ENCODE measurements around the gene CCNC.

CCNC gene

DNA sequence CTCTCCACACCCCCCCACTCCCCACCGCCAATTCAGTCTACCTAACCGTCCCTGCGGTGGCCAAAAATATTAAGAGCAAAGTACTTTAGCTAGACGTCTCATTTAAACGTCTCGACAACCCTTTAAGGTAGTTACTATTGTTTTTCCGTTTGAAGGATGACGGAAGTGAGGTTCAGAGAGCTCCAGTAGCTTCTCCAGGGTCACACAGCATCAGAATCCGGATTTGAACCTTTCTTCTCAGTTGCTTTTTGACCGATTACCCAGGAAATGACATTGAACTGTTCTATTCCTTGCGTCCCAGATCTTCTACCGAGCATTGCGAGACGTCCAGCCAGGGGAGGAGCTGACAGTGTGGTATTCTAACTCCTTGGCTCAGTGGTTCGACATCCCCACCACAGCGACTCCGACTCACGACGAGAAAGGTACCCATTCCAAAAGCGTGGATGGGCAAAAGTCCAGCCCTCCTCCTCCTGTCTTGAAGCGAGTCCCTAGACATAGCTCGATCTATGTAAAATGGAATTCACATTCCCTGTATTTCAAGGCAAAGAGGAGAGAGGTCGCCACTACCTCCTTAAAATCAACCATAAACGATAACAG lies 40.5 kb upstream of the CCNC start:
- no peak for TF ChIP-seq SIN3A (IDR thresholded peaks at IDR 0.05; ENCODE audit: borderline replicate concordance, insufficient read depth, low read length)
- TF ChIP-seq FOXP2 (optimal IDR thresholded peaks at IDR 0.05; ENCODE audit: borderline replicate concordance, extremely low read depth, extremely low read length, insufficient read depth): no peak
- TF ChIP-seq TAF1 (IDR thresholded peaks at IDR 0.05; ENCODE audit: borderline replicate concordance, insufficient read depth, low read length): no peak
- TF ChIP-seq POLR2AphosphoS5 (IDR thresholded peaks at IDR 0.05; ENCODE audit: low read depth, low read length): no peak
- TF ChIP-seq, protein P1, sequence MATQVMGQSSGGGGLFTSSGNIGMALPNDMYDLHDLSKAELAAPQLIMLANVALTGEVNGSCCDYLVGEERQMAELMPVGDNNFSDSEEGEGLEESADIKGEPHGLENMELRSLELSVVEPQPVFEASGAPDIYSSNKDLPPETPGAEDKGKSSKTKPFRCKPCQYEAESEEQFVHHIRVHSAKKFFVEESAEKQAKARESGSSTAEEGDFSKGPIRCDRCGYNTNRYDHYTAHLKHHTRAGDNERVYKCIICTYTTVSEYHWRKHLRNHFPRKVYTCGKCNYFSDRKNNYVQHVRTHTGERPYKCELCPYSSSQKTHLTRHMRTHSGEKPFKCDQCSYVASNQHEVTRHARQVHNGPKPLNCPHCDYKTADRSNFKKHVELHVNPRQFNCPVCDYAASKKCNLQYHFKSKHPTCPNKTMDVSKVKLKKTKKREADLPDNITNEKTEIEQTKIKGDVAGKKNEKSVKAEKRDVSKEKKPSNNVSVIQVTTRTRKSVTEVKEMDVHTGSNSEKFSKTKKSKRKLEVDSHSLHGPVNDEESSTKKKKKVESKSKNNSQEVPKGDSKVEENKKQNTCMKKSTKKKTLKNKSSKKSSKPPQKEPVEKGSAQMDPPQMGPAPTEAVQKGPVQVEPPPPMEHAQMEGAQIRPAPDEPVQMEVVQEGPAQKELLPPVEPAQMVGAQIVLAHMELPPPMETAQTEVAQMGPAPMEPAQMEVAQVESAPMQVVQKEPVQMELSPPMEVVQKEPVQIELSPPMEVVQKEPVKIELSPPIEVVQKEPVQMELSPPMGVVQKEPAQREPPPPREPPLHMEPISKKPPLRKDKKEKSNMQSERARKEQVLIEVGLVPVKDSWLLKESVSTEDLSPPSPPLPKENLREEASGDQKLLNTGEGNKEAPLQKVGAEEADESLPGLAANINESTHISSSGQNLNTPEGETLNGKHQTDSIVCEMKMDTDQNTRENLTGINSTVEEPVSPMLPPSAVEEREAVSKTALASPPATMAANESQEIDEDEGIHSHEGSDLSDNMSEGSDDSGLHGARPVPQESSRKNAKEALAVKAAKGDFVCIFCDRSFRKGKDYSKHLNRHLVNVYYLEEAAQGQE (IDR thresholded peaks at IDR 0.05; ENCODE audit: insufficient read depth in 1 of 2, low read depth in 2 of 2, low read length in 2 of 2): no peak

DNA sequence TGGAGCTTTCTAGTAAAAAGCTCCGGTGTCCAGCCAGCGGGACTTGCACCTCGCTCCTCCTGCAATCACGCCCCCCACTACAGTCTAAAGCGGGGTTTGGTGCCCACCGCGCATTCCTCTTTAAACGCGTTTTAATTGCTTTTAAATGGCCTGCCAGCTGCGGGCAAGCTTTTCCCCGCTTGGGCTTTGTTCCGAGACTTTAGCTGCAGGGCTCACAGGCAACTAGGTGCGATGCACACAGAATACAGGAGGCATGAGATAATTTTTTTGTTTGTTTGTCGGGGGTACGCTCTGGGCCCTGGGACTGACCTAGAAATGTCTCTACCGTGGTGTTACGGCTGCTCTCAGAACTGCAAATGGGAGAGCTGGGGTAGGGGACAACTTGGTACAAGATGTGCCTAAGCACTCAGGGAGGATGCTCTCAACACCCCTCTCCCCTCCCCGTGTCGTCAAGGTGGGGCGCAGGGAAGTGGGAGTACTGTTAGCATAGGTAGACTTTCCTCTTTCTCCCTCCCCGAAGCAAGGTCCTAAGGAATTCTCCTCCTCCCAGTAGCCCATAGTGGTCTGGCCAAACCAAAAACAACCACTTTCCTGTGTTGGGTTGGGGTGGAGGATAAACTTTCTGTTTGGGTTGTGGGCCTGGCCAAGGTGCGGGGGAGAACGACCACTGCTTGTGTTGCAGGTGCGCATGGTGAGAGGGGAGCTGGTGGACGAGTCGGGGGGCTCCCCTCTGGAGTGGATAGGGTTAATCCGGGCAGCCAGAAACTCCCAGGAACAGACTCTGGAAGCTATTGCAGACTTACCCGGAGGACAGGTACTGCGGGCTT lies 39.8 kb upstream of the CCNC start:
- TF ChIP-seq FOXP2 (optimal IDR thresholded peaks at IDR 0.05; ENCODE audit: borderline replicate concordance, extremely low read depth, extremely low read length, insufficient read depth): no peak
- no peak for TF ChIP-seq SIN3A (IDR thresholded peaks at IDR 0.05; ENCODE audit: borderline replicate concordance, insufficient read depth, low read length)
- no peak for TF ChIP-seq TAF1 (IDR thresholded peaks at IDR 0.05; ENCODE audit: borderline replicate concordance, insufficient read depth, low read length)
- TF ChIP-seq, protein P1 (IDR thresholded peaks at IDR 0.05; ENCODE audit: insufficient read depth in 1 of 2, low read depth in 2 of 2, low read length in 2 of 2): no peak
- no peak for TF ChIP-seq POLR2AphosphoS5 (IDR thresholded peaks at IDR 0.05; ENCODE audit: low read depth, low read length)

DNA sequence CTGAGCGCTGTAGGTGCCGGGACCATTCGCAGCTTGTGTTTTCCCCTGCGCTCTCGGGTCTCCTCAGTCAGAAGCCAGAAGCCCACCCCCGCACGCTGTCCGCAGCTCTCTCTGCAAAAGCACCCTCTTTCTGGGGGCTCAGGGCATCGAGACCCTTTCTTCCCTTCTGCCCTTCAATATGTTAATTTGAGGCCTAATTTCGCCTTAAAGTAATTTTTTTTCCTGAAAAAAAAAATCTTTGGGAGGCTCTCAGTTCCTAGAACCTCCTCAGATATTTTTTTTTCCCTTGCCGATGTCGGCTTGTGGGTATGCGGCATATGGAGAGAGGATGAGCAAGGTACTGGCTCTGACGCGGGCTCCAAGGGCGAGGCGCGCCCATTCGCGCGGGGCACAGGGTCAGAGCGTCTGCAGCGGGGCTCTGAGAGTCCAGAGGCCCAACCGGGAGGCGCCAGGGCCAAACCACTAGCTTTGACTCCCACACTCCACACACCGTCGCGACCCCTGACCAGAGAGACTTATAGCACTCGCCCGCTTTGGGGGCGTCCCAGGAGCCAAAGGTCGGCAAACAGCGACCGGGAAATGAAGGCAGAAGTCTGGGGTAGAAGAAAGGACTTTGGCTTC lies 39.1 kb upstream of the CCNC start:
- no peak for TF ChIP-seq SIN3A (IDR thresholded peaks at IDR 0.05; ENCODE audit: borderline replicate concordance, insufficient read depth, low read length)
- TF ChIP-seq TAF1 (IDR thresholded peaks at IDR 0.05; ENCODE audit: borderline replicate concordance, insufficient read depth, low read length): no peak
- TF ChIP-seq POLR2AphosphoS5 (IDR thresholded peaks at IDR 0.05; ENCODE audit: low read depth, low read length): no peak
- TF ChIP-seq, protein P1 (IDR thresholded peaks at IDR 0.05; ENCODE audit: insufficient read depth in 1 of 2, low read depth in 2 of 2, low read length in 2 of 2): no peak
- no peak for TF ChIP-seq FOXP2 (optimal IDR thresholded peaks at IDR 0.05; ENCODE audit: borderline replicate concordance, extremely low read depth, extremely low read length, insufficient read depth)

DNA sequence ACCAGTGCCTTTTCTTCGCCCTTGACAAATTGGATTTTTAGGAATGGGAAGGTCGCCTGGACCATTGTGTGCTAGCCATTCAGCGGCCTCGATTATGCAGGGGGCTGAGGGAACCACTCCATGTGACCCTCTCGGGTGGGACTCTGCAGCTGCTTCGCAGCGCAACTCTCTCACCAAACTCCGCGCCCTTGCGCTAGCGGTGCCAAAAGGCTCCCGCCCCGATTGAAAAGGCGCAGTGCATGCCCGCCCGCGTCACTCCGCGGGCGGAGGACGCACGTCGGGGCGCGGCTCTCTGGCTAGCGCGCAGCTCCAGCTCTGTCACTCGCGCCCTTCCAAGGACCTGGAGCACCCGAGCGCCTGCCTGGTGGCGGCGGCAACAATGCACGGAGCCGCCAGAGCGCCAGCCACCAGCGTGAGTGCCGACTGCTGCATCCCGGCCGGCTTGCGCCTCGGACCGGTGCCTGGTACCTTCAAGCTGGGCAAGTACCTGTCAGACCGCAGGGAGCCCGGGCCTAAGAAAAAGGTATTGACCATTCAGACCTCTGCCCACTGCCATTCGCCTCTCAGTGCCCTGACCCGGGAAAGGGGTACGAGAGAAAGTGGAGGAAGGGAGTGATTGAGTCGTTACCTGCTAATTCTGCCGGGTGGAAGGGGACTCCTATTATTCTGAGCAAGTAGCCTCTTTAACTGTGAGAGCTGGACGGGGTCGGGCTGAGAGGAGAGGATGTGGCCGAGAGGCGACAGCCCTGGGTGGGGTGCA lies 38.4 kb upstream of the CCNC start, which contains the start of gene PRDM13:
Gene PRDM13 (plus strand): TSS at position 178 of the 760 bp plus-strand sequence. CDS start 202 bp downstream, at position 380.
- TF ChIP-seq FOXP2 (optimal IDR thresholded peaks at IDR 0.05; ENCODE audit: borderline replicate concordance, extremely low read depth, extremely low read length, insufficient read depth): no peak
- TF ChIP-seq SIN3A (IDR thresholded peaks at IDR 0.05; ENCODE audit: borderline replicate concordance, insufficient read depth, low read length): no peak
- TF ChIP-seq POLR2AphosphoS5 (IDR thresholded peaks at IDR 0.05; ENCODE audit: low read depth, low read length): no peak
- TF ChIP-seq, protein P1 (IDR thresholded peaks at IDR 0.05; ENCODE audit: insufficient read depth in 1 of 2, low read depth in 2 of 2, low read length in 2 of 2): no peak
- no peak for TF ChIP-seq TAF1 (IDR thresholded peaks at IDR 0.05; ENCODE audit: borderline replicate concordance, insufficient read depth, low read length)
